Stimulated activated CD4-positive, alpha-beta T cell treated with anti-CD3 and anti-CD28 coated beads, Interleukin-4, amount 100 ng/mL, for 24 hours (primary cell): ENCODE results near the gene CDK2.
"Not testable (repeated sequence)": the region's sequence is repeated elsewhere in the genome, so short reads cannot be mapped to it uniquely, and the experiment has no call there.

ENCODE experiments used
- DNase-seq: peaks from one replicate; pipeline ENCODE4 v3.0.0-alpha.2; 2020

The CDK2 gene

DNA sequence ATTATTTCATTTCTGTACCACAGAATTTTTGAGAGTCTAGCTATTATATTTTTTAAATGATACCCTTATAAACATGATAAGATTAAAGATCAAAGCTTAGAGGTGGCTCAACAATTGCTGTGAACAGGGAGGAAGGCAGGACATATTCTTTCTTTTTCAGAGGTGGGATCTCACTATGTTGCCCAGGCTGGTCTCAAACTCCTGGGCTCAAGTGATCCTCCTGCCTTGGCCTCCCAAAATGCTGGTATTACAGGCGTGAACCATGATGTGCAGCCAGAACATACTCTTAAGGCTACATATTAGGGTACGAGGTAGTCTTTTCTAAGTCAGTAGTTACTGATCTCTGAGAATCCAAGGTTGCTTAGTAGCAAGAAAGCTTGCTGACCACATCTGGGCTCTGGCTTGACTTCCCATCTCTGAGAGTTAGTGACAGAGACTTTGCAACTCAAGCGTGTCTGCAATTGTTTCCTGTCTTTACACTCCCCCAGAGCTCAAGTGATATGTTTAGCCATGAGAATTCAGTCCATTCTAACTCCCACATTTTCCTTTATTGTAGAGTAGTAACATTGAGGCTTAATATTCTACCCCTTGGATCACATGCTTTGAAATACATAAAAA, 15.8 kb downstream of the CDK2 start:
- DNase-seq: no peak

DNA sequence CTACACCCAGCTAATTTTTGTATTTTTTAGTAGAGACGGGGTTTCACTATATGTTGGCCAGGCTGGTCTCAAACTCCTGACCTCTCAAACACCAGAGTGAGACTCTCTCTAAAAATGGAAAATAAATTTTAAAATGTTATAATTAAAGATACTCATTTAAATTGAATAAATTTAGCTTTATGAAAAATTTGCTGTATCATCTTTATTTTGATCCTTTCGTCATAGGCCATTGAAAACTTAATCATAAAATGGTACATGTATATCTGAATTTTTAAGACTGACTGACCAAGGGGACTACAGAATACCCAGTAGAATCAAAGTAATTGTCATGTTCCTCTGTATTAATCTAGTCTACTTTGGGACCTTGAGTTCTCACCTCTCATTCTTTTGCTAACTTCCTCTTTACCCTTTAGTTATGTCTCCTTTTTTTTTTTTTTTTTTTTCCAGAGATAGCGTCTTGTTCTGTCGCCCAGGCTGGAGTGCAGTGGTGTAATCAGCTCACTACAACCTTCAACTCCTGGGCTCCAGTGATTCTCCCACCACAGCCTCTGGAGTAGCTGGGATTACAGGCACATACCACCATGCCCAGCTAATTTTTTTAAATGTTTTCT, 16.7 kb downstream of the CDK2 start:
- DNase-seq: no peak

DNA sequence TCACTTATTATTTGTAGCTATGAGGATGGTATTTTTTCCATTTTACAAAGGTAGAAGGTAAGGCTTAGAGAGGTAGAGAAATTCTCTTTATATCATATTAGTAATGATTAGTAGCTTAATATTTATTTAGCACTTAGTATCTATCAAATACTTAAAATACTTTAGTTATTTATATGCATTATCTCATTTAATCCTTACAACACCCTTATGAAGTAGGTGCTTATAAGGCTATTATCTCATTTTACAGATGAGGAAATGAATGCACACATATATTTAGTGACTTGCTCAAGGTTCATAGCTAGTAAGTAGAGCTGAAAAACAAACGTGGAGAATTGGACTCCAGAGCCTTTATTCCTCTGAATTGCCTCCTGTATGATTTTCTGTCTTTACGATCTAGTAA, 18.2 kb downstream of the CDK2 start:
- DNase-seq: no peak

DNA sequence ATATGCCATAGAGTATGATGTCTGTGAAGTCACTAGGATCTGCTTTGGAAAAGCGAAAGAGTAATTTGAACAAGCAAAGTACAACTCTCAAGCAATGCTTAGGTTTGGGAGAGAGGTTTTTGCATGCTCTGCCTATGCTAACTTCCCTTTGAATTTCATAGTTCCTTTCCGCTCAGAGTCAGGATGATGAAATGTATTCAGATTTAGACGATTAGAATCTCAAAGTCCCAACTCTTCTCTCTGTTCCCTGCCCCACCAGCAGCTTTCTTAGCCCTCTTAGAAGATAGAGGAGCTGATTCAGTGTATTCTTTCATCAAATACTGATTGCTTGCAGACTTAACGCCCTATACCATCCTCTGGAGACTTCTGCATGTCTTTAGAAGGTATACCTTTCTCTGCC, 18.7 kb downstream of the CDK2 start:
- DNase-seq: no peak

DNA sequence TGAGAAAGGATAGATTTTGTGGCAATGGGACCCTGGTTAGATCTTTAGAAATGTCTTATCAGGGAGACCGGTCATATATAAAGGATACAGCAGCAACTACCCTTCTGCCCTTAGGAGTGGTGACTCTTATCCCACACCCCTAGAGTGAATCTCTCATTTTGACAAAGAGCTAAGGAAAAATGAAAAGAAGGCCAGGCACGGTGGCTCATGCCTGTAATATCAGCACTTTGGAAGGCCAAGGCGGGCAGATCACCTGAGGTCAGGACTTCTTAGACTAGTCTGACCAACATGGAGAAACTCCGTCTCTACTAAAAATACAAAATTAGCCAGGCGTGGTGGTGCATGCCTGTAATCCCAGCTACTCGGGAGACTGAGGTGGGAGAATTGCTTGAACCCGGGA, 19.3 kb downstream of the CDK2 start:
- DNase-seq: not testable (repeated sequence)

DNA sequence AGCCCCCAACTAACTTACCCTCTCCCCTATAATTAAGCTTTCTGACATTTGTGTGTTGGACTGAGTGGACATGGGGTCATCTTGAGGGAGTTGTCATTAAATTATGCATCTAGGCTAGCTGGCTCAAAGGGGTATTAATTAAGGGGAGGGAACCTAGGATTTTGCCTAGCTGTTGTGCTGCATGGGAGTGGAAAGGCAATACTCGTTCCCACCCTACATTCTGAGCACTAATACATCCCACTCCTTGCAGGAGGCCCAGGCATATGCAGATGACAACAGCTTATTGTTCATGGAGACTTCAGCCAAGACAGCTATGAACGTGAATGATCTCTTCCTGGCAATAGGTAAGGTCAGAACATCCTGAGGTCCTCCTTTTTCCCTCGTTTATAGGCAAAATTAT, 24.5 kb downstream of the CDK2 start:
- no peak for DNase-seq

DNA sequence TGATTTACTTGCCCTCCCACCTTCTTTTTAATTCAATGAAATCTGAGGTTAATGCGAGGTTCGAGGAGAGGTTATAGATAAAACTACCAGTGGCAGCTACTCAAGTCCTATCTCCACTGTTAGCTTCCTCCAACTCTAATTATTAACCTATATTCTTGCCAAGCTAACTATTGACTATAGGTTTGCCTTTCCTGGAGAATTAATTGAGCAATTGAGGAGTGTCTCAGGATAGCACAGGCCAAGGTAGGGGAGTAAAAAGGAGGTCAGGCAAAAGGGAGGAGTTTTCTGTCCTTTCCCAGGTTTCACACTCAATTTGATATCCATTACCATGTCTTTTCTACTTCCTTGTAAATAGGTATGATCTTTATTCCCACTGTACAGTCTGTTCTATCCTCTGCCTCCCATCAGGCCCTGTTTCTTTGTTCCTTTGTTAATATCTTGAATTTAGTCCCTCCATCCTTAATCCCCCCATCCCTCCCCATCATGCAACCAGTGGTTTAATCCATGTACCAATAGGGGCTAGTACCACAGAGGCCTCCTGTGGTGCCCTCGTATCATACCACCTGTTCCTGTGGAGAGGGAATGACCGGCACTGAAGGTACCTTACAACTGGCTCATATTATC, 26.7 kb downstream of the CDK2 start:
- no peak for DNase-seq

DNA sequence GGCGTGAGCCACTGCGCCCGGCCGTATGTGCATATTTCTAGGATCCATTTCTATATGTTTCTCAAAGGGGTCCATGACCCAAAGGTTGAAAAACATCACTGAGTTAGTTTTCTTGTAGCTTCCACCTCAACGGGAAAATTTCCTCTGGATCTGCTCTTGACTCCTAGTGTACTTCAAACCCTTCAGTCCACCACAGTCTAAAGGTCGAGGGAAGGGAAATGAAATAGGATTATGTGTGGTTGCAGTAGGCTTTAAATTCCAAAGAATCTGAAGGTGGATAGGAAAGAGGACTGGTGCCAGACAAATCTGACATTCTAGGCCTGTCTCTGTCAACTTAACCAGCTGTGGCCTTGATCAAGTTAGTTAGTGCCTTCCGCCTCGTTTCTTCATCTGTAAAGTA, 28.7 kb downstream of the CDK2 start:
- DNase-seq: no peak

DNA sequence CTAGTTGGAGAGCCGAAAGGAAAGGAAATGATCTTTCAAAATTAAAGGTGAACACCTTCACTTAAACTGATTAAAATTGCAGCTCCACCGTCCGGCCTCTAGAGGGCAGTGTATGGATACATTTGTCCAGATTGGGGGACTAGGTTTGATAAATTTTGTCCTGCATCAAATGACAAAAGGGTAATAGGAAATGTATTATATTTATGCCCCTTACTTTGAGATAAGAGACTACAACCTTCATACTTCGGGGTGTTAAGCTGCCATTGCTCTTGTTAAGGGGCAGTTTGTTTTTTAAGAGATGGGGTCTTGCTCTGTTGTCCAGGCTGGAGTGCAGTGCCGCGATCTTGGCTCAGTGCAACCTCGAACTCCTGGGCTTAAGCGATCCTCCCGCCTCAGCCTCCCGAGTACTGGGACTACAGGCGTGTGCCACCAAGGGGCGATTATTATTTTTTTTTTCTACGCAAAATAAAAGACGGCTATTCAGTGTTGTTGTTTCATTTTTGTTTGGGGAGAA, 29.6 kb downstream of the CDK2 start:
- DNase-seq: peak; percentile 74

DNA sequence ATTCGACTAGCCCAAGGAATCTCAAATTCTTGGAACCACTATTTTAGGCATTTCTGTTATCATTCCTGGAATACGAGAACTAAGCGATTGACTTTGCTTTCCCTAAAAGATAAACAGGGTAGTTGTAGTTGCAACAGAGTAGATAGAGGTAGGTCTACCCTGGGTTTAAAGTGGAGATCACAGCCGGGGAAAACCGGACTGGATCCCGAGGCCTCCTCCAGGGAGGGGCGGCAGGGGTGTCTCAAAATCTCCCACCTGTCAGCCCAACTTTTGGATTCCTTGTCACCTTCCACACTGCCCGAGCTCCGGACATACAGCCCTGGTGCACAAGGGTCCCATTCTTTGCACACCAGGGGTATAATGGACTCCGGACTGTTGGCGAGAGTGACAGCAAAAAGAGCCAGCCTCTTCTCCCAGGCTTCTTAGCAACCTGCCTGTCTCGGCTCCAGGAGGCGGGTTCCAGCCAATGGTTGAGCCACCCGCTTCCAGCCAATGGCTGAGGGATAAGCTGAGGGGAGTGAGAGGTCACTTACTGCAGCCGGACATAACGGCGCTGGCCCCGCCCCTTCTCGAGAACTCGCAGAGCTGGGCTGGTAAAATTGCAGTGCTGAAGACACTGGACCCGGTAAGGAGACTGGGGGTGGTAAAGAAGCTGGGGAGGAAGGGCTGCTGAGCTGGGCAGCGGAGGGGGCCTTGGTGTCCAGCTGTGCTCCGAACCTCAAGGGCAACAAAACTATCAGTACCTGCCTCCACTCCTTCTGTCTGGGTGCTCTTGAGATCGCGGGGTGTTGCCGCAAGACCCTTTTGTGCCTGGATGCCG, 30.3 kb downstream of the CDK2 start, which contains the start of gene SUOX:
SUOX (plus strand) TSS at position 562 of the 820 bp plus-strand sequence. CDS start 4,946 bp downstream, outside the sequence.
- DNase-seq: peak; percentile 28

DNA sequence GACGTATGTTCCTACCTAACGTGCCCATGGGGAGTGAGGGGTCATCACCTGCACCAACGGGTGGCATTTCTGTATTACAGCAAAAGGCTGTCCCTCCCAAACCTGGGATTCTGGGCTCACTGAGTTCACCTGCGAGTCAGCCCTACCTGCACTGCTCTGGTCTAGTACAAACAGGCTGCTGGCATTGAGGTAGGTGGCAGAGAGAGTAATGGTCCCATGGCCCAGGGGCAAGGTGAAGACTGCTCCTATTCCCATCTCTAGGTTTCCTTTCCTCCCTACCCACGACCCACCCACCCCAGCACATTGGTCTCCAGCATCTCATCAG, 30.9 kb downstream of the CDK2 start:
- DNase-seq: no peak

DNA sequence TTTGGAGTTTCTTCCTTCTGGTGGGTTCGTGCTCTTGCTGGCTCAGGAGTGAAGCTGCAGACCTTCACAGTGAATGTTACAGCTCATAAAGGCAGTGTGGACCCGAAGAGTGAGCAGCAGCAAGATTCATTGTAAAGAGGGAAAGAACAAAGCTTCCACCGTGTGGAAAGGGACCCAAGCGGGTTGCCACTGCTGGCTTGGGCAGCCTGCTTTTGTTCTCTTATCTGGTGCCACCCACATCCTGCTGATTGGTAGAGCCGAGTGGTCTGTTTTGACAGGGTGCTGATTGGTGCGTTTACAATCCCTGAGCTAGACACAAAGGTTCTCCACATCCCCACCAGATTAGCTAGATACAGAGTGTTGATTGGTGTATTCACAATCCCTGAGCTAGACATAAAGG, 32.9 kb downstream of the CDK2 start:
- not testable (repeated sequence) for DNase-seq

DNA sequence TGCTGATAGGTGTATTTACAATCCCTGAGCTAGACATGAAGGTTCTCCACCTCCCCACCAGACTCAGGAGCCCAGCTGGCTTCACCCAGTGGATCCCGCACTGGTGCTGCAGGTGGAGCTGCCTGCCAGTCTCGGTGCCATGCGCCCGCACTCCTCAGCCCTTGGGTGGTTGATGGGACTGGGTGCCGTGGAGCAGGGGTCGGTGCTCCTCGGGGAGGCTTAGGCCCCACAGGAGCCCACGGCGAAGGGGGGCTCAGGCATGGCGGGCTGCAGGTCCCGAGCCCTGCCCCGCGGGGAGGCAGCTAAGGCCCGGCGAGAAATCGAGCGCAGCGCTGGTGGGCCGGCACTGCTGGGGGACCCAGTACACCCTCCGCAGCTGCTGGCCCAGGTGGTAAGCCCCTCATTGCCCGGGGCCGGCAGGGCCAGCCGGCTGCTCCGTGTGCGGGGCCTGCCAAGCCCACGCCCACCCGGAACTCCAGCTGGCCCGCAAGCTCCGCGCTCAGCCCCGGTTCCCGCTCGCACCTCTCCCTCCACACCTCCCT, 33.4 kb downstream of the CDK2 start:
- DNase-seq: not testable (repeated sequence)

DNA sequence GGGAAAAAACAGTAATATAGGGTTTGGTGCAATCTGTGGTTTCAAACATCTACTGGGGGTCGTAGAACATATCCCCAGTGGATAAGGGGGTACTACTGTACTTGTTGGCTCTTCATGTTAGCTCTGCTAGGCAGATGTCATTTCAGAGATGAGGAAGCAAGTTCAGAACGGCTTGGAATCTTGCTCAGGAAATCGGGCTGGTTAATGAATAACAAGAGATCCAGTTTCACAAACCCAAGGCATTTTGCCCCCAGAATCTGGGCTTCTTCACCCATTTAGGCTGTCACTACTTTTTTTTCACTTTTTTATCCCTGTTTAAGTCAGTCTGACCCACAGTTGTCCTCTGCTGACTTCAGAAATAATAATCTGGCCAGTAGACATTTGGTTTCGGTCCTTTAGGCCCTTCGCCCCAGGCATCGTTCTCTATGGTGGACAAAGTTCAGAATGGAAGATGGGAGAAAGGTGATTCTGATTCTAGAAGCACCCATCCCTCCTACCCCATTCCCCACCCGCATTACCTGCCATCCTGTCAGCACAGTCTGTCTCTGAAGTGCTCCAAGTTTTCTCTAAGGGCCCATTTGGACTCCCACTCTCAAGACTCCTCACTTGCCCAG, 35.0 kb downstream of the CDK2 start:
- DNase-seq: no peak

DNA sequence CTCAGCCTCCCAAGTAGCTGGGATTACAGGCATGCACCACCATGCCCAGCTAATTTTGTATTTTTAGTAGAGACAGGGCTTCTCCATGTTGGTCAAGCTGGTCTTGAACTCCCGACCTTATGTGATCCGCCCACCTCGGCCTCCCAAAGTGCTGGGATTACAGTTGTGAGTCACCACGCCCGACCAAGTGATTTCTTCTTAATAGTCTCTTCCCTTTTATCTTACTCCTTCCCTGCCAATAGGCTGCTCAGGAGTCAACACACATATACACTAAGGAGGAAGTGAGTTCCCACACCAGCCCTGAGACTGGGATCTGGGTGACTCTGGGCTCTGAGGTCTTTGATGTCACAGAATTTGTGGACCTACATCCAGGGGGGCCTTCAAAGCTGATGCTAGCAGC, 36.7 kb downstream of the CDK2 start:
- not testable (repeated sequence) for DNase-seq

DNA sequence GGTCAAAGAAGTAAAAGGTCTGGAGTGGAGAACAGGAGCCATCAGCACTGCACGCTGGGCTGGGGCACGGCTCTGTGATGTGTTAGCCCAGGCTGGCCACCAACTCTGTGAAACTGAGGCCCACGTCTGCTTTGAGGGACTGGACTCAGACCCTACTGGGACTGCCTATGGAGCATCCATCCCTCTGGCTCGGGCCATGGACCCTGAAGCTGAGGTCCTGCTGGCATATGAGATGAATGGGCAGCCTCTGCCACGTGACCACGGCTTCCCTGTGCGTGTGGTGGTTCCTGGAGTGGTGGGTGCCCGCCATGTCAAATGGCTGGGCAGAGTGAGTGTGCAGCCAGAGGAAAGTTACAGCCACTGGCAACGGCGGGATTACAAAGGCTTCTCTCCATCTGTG, 37.6 kb downstream of the CDK2 start:
- DNase-seq: no peak

DNA sequence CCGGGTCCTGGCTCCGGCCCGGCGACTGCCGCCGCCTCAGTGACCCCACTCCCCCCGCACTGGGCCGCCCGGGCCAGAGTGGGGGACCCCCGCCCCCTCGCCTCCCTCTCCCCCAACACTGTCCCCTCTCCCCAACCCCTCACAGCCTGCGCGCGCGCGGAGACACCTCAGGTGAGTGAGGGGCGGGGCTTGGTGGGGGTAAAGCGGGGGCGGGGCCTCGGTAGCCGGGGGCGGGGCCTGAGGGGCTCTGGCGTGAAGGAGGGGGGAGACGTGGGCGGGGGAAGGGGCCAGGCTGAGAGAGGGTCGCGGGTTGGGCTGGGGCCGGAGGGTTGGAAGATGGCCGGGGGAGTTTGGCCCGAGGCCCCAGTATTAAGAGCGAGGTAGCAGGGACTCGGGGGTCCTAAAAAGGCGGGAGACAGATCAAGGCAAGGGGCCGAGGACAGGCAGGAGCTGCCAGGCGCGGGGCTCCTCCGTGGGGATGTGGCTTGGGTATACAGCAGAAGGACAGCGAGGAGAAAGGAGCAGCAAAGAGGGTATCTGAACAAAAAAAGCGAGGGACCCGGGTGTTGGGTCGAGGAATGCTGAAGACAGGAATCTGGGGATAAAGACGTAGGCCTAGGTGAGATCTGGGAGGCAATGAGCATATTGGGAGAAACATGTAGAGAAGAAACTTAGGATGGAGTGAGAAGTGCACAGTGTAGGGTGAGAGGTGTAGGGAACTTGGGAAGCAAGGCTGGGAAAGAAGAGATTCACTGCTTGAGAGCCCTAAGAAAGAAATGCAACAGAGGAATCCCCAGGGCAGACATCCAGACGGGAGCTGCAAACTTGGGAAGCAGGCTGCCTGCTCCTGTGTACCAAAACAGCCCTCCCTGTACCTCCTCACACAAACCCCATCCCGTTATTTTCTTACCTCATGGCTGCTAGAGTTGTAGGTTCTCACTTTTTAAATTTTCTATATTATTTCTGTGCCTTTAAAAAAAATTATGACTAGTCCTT, 41.2 kb downstream of the CDK2 start:
- DNase-seq: peak; percentile 66

DNA sequence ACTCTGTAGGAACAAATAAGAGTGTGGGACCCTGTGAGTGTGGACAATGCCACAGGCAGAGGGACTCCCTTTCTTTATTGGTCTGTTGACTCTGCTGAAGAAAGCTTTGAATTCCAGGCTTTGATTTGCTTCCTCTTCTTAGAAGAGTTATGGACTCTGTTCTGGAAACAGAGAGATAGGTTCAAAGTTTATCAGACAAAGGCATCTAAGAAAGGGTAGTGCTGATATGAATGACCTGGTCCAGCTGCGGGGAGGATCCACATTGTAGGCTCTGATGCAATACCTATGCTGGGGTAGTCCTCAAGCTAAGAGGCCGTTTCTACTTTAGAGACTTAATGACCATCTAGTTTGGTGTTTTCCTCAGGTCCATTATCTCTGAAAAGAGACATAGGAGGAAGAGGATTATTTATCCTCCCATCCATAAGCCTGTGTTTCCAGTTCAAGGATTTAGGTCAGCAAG, 43.5 kb downstream of the CDK2 start:
- no peak for DNase-seq

DNA sequence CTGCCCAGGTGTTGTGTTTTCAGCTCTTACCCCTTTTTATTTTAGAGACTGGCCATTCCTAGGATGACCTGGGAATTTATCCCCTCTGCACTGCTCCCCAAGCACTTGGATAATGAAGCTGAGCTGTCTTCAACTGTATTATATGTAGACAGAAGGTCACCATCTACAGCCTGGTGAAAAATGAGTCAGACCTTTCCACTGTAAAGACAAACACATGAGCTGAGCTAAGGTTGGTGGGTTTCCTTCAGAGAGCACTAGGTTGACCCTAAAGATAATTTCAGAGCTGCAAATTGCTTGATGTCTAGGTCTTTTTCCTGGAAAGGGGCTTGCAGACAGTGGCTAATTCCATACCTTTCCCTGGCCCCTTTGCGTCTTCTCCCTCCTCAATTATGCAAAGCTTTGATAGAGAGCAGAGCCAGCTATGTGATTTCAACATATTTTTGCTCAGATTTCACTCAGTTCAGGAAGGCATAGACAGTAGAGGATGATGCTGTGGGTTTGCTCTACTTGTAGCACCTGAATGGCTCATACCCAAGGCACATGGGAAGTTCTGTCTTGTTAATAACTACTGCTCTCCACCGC, 45.0 kb downstream of the CDK2 start:
- DNase-seq: no peak

DNA sequence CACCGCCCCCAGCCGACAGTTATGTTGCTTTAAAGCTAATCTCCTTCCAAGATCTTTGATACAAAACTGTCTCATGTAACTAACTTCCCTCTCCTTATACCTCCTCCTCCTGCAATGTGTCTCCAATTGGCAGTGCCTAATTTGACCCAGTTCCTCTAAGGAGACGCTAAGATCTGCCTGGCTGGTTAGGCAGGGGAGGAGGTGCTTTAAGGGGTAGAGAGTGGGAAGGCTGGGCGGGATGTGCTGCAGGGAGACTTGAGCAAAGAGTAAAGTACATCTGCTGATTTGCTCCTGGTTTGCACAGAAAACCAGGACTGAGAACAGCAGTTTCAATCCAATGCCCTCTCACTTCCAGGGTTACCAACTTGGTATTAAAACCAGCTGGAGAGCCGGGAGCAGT, 46.9 kb downstream of the CDK2 start:
- DNase-seq: no peak

DNA sequence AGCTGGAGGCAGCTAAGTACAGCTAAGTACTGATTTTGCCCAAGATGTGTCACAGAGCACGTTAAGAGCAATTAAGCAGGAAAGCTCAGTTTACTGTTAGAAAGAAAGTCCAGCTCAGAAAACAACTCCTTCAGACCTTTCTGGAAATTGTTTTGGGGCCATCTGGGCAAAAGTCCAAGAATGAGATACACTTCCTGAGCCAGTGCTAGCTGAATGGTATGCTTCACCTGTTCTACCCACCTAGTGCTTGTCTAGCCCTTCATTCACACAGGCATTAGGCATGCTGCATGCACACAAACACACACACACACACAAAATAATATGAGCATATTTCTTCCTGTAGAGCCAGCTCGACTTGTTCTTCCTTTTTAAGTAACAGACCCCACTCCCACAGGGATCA, 47.6 kb downstream of the CDK2 start:
- DNase-seq: no peak
